NCI-H1105 treated with DMSO at 0.1 percent for 48 hours (cell line): ENCODE measurements around the gene GTPBP6.
"Not testable (repeated sequence)": the region's sequence is repeated elsewhere in the genome, so short reads cannot be mapped to it uniquely, and the experiment has no call there.

Experiments
- DNase-seq: peaks from one replicate; lab custom pipeline; 2025; lab: John Stamatoyannopoulos, UW

The GTPBP6 gene

DNA sequence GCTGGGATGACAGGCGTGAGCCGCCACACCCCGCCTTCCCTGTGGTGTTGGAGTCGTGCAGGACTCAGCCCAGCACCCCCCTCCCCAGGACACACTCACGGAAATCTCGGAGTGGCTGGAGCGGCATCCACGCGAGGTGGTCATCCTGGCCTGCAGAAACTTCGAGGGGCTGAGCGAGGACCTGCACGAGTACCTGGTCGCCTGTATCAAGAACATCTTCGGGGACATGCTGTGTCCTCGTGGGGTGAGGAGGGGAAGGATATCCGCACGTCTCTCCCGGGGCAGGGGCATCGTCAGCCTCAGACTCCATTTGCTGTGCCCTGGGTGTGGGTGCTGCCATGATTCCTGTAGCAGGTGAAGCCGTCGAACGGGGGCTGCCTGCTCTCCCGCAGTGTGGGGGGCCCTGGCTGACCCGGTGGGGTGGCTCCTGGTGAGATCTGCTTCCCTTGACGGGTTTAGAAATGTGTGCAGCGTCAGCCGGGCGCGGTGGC is 27.1 kb downstream of the GTPBP6 start:
- no peak for DNase-seq

DNA sequence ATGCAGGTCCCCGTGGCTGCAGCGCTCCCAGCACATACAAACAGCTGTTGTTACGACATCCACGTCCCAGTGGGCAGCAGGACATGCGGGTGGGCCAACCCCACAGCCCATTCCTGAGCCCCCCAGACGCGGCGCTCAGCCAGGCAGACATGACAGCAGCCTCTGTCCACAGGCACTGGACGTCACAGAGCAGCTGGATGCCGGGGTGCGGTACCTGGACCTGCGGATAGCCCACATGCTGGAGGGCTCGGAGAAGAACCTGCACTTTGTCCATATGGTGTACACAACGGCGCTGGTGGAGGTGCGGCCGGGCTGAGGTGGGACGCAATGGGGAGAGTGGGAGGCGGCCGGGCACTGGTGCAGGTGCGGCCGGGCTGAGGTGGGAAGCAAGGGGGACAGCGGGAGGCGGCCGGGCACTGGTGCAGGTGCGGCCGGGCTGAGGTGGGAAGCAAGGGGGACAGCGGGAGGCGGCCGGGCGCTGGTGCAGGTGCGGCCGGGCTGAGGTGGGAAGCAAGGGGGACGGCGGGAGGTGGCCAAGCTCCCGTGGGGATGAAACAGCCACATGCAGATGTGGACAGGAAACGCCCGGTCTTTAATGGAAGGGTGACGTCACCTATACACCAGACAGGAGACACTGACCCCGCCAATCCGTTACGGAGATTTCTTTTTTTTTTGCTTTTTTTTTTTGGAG is 28.0 kb downstream of the GTPBP6 start:
- no peak for DNase-seq

- DNase-seq, result no peak
Observed at GRCh38 chrX:288561-288991, 30.0 kb downstream of the GTPBP6 start.

- DNase-seq, result no peak
Observed at GRCh38 chrX:287670-288069, 30.9 kb downstream of the GTPBP6 start.

- DNase-seq, result no peak
Observed at GRCh38 chrX:285076-285677, 33.4 kb downstream of the GTPBP6 start.

DNA sequence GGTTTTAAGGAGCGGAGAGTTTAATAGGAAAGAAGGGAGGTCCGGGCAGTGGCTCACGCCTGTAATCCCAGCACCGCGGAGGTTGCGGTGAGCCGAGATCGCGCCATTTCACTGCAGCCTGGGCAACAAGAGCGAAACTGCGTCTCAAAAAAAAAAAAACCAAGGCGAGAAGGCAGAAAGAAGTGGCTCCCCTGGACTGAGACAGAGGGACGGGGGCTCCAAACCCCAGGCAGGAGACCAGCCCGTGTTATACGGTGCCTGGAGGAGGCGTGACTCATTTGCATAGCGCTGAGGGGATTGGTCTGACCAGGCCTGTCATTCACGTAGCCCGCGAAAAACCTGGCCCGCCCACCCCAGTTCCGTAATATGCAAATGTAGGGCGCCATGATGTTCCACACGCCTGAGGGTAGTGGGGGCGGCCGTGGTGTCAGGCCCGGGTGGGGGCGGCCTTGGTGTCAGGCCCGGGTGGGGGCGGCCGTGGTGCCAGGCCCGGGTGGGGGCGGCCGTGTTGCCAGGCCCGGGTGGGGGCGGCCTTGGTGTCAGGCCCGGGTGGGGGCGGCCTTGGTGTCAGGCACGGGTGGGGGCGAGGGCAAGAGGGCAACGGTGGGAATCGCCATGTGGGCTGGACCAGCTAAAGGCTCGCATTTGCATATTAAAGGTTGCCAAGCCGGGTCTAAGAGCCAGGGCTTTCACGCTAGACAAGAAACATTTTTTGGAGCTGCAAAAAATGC is 35.3 kb downstream of the GTPBP6 start:
- no peak for DNase-seq

GRCh38 chrX:282000-282681 is 36.5 kb downstream of the GTPBP6 start:
- DNase-seq, result not testable (repeated sequence)

DNA sequence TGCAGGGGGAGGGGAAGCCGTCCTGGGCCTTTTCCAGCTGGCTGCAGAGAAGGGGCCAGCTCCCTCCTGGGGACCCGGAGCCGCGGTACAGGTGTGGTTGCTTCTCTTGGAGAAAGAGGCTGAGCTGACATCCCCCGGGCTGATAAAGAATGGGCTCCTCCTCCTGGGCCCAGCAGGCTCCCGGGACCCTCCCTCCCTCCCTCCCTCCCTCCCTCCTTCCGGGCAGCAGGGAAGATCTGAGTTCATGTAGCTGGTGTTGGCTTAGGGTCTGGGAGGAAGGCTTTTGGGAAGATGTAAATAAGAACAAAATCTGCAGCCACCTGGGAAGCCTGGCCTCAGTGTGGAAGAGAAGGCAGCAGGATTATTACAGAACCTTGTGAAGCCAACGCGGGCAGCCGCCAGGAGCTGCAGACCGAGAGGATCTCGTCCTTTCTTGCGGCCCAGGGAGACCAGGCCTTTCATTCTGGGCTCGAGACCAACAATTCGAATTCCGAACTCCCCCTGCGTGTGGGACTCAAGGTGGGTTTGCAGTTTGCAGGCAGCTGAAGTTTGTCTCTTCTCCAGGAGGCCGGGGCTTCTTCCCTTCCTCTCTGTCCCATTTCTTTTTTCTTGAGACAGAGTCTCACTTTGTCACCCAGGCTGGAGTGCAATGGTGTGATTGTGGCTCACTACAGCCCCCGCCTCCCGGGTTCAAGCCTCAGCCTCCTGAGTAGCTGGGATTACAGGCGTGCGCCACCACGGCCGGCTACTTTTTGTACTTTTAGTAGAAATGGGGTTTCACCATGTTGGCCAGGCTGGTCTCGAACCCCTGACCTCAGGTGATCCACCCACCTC is 37.2 kb downstream of the GTPBP6 start, which contains the start of gene PLCXD1:
TSS of gene PLCXD1 (plus strand) at position 216 of the 834 bp plus-strand sequence. CDS start 2,807 bp downstream, outside the sequence.
- no peak for DNase-seq

- DNase-seq, result not testable (repeated sequence)
Observed at GRCh38 chrX:280722-281121, 37.9 kb downstream of the GTPBP6 start.

GRCh38 chrX:279757-280604 is 38.6 kb downstream of the GTPBP6 start:
- not testable (repeated sequence) for DNase-seq

DNA sequence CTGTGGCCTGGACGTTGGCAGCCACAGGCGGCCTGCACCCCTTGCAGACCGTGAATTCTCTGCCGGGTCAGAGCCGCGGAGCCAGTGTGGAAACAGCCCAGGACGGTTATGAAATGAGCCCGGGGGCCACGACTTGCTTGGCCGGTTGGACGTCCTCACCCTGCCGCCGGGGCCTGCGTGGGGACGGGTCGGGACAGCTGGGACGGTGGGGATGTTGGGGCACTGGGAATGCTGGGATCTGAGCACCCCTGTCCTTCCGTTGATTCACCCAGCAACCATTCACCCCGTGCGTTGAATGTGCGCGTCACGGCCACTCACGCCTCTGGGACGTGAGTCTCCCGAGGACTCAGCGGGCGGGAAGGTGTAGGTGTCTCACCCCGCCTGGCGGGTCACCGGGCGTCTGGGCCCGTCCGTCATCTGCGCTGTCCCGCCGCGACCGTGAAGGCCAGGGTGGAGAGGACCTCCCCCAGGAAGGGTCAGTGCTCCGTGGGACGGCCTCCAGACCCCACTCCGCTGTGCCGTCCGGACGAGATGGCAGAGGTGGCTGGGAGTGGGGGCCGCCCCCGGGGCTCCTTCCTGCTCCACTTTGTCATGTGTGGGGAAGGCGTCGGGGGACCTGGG is 41.9 kb downstream of the GTPBP6 start:
- no peak for DNase-seq

- no peak for DNase-seq
Observed at GRCh38 chrX:275967-276580, 42.5 kb downstream of the GTPBP6 start.

DNA sequence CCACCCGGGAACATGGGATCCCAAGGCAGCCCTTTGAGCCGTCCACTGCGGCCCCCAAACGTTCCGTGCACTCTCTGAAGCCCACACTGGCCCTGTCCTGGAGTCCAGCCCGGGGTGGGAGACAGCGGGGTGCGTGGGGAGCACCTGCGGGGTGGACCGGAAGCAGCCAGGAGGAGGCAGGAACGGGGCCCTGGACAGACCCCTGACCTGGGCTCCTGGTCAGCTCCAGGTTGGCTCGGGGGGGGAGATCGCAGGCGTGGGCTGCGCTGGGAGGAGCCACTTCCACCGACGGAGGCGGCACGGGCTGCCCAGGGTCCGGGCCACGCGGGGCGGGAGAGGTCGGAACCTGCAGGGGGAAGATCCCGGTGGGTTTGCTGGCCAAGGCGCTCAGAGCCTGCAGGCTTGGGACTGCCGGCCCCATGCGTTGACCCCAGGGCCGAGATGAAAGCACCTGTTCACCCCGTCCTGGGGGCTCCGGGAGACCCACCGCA is 43.1 kb downstream of the GTPBP6 start:
- no peak for DNase-seq

DNA sequence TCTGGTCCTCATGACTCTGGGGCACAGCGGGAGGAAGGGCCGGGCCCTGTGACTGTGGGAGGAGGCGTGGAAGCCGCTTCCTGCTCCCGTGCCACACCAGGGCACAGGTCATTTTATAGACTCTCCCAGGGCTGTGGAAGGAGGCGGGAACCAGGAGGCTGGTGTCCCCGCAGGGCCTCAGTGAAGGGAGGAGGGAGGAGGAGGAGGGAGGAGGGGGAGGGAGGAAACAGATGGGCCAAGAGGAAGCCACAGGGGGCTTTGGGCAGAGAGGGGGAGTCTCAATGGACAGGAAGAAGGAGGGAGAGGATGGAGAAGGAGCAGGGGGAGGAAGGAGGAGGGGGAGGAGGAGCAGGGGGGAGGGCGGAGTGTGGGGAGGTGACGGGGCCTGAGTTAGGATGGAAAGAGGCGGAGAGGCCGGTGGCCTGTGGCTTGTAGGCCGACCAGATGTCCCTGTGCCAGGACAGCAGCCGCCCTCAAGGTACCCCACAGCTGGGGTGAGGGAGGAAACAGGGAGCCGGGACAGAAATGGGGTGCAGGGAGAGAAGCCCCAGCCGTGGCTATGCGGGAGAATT is 43.6 kb downstream of the GTPBP6 start:
- no peak for DNase-seq

DNA sequence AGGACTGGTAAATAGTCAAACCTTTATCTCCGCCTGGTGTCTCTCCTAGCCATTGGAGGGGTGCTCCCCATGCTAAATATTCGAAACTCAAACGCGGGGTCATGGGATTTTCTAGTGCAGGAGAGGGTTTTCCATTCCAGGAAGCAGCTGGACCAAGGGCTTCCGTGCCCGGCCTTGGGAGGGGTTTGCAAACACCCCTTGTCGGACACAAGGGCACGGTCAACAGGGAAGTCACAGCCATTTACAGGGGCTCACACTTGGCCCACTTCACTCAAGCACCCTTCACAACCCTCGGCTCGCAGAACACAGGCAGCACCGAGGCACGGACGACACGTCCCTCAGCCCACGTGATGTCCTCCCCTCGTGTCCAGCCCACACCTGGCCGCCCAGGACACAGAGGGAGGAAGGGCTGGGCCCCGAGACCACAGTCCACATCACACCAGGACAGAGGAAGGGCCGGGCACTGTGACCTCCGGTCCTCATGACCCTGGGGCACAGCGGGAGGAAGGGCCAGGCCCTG is 47.7 kb downstream of the GTPBP6 start:
- DNase-seq, result no peak

DNA sequence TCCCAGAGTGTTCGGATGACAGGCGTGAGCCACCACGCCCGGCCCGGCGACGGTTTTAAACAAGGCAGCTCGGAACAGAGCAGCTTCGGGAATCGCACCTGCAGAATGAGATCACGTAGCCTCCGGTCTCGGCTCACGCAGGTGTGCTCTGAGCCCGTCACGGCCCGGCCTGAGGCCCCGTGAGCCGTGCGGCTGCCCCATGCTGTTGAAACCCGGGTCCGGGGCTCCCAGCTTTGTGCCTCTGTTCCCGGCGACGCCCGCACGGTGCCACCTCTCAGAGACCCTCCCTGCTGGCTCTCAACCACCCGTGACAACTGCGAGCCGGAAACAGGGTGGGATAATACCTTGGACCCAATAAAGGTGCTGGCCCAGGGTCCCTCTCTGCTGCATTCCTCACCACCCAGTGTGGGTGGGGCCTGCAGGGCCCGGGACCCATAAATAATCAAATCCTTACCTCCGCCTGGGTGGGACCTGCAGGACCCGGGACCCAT is 50.8 kb downstream of the GTPBP6 start:
- no peak for DNase-seq

GRCh38 chrX:265502-265901 is 53.1 kb downstream of the GTPBP6 start:
- no peak for DNase-seq

DNA sequence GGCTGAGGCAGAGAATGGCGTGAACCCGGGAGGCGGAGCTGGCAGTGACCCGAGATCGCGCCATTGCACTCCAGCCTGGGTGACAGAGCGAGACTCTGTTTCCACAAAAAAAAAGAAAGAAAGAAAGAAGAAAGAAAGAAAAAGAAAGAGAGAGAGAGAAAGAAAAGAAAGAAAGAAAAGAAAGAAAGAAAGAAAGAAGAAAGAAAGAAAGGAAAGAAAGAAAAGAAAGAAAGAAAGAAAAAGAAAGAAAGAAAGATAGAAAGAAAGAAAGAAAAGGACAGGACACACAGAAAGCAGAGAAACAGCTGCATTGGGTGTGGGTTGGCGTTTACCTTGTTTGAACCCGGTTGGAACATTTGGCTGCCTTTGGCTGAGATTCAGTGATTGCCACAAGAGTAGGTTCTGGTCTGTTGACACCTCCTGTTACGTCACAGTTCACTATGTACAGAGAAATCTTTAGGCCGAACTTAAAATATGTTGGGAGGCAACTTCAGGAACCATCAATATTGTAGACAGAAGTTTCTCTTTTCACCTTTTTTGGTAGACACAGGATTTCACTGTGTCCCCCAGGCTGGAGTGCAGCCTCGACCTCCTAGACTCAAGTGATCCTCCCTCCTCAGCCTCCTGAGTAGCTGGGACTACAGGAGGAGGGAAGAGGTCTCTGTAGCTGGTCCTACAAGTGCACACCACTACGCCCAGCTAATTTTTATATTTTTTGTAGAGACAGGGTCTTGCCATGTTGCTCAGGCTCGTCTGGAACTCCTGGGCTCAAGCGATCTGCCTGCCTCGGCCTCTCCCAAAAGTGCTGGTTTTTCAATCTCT is 53.8 kb downstream of the GTPBP6 start:
- no peak for DNase-seq
